ENCODE data around the gene PRR20E.
"Not testable (repeated sequence)": the region's sequence is repeated elsewhere in the genome, so short reads cannot be mapped to it uniquely, and the experiment has no call there.

Gene PRR20E

GRCh38 chr13:57137585-57137984, 29.4 kb upstream of the PRR20E start (continued):
- TF ChIP-seq ISL1 (CRISPR knock-in tag; IDR thresholded peaks at IDR 0.05) = no peak
- TF ChIP-seq TOX (CRISPR knock-in tag; IDR thresholded peaks at IDR 0.05; ENCODE audit: borderline replicate concordance) = no peak

- TF ChIP-seq ARNTL (CRISPR knock-in tag; IDR thresholded peaks at IDR 0.05; ENCODE audit: borderline replicate concordance, low read depth) = no peak
- TF ChIP-seq ZNF70 (CRISPR knock-in tag; IDR thresholded peaks at IDR 0.05) = no peak
- no peak for TF ChIP-seq ZNF565 (CRISPR knock-in tag; conservative IDR thresholded peaks at IDR 0.05; ENCODE audit: low read depth)
- TF ChIP-seq ZC3H10 (CRISPR knock-in tag; IDR thresholded peaks at IDR 0.05) = no peak
- ATAC-seq = no peak
These were observed 28.0 kb upstream of the PRR20E start for GRCh38 chr13:57138988-57139387.

- not testable (repeated sequence) for ATAC-seq
These were observed 27.2 kb upstream of the PRR20E start for GRCh38 chr13:57139781-57140180.

- ATAC-seq = not testable (repeated sequence)
These were observed 26.6 kb upstream of the PRR20E start, which contains the start of gene PRR20A for GRCh38 chr13:57140235-57140968. TSS of gene PRR20A (plus strand) at chr13:57140918. CDS start at chr13:57141305, 387 bp downstream.

GRCh38 chr13:57147188-57147587, 19.8 kb upstream of the PRR20E start, which contains the start of gene PRR20B:
TSS of gene PRR20B (plus strand) at chr13:57147488. CDS start at chr13:57147875, 387 bp downstream.
- not testable (repeated sequence) for ATAC-seq

- not testable (repeated sequence) for ATAC-seq
These were observed 18.9 kb upstream of the PRR20E start for GRCh38 chr13:57148106-57148505.

GRCh38 chr13:57153761-57154160, 13.2 kb upstream of the PRR20E start, which contains the start of gene PRR20C:
TSS of gene PRR20C (plus strand) at chr13:57154061. CDS start at chr13:57154448, 387 bp downstream.
- not testable (repeated sequence) for ATAC-seq

GRCh38 chr13:57160332-57160731, 6.7 kb upstream of the PRR20E start, which contains the start of gene PRR20D:
TSS of gene PRR20D (plus strand) at chr13:57160632. CDS start at chr13:57161019, 387 bp downstream.
- not testable (repeated sequence) for ATAC-seq

- TF ChIP-seq CSDC2 (CRISPR knock-in tag; IDR thresholded peaks at IDR 0.05) = no peak
- no peak for TF ChIP-seq ZC3H10 (CRISPR knock-in tag; IDR thresholded peaks at IDR 0.05)
- no peak for TF ChIP-seq ARNTL (CRISPR knock-in tag; IDR thresholded peaks at IDR 0.05; ENCODE audit: borderline replicate concordance, low read depth)
- no peak for TF ChIP-seq TSHZ2 (CRISPR knock-in tag; IDR thresholded peaks at IDR 0.05)
- no peak for TF ChIP-seq POU6F1 (CRISPR knock-in tag; IDR thresholded peaks at IDR 0.05; ENCODE audit: borderline replicate concordance, low read depth)
- no peak for TF ChIP-seq ZNF70 (CRISPR knock-in tag; IDR thresholded peaks at IDR 0.05)
- ATAC-seq = no peak
These were observed 24.7 kb downstream of the PRR20E start for GRCh38 chr13:57191667-57192066.

- no peak for ATAC-seq
- no peak for TF ChIP-seq ZNF70 (CRISPR knock-in tag; IDR thresholded peaks at IDR 0.05)
- no peak for TF ChIP-seq ZNF565 (CRISPR knock-in tag; conservative IDR thresholded peaks at IDR 0.05; ENCODE audit: low read depth)
- no peak for TF ChIP-seq ARNTL (CRISPR knock-in tag; IDR thresholded peaks at IDR 0.05; ENCODE audit: borderline replicate concordance, low read depth)
- no peak for TF ChIP-seq CREB5 (CRISPR knock-in tag; IDR thresholded peaks at IDR 0.05; ENCODE audit: low read depth)
- TF ChIP-seq OSR1 (CRISPR knock-in tag; IDR thresholded peaks at IDR 0.05) = no peak
- TF ChIP-seq TCF4 (CRISPR knock-in tag; IDR thresholded peaks at IDR 0.05; ENCODE audit: borderline replicate concordance) = no peak
- TF ChIP-seq ZFP3 (CRISPR knock-in tag; IDR thresholded peaks at IDR 0.05) = no peak
- no peak for TF ChIP-seq PPARA (CRISPR knock-in tag; IDR thresholded peaks at IDR 0.05; ENCODE audit: borderline replicate concordance)
- no peak for TF ChIP-seq GLIS3 (CRISPR knock-in tag; IDR thresholded peaks at IDR 0.05)
- TF ChIP-seq TOX (CRISPR knock-in tag; IDR thresholded peaks at IDR 0.05; ENCODE audit: borderline replicate concordance) = no peak
- no peak for TF ChIP-seq CSDC2 (CRISPR knock-in tag; IDR thresholded peaks at IDR 0.05)
- TF ChIP-seq ESRRG (CRISPR knock-in tag; IDR thresholded peaks at IDR 0.05) = no peak
- no peak for TF ChIP-seq ZNF8 (CRISPR knock-in tag; IDR thresholded peaks at IDR 0.05)
- no peak for TF ChIP-seq BACH2 (CRISPR knock-in tag; IDR thresholded peaks at IDR 0.05; ENCODE audit: borderline replicate concordance)
These were observed 46.0 kb downstream of the PRR20E start for GRCh38 chr13:57212989-57213388.

Data from SK-N-SH treated with all-trans-retinoic acid at 6 μM for 48 hours (cell line).